ENCODE measurements around the gene IFT122.
"Not testable (repeated sequence)": the region's sequence is repeated elsewhere in the genome, so short reads cannot be mapped to it uniquely, and the experiment has no call there.

Gene IFT122

GRCh38 chr3:129542747-129543146, 102.7 kb downstream of the IFT122 start:
- no peak for DNase-seq

GRCh38 chr3:129543156-129543790, 103.2 kb downstream of the IFT122 start, which contains the start of gene H1-8:
TSS of gene H1-8 (plus strand) at chr3:129543175. CDS start at chr3:129543219, 44 bp downstream.
- DNase-seq: no peak

- no peak for DNase-seq
These were observed 104.0 kb downstream of the IFT122 start for GRCh38 chr3:129543999-129544398.

GRCh38 chr3:129545951-129546350, 105.9 kb downstream of the IFT122 start:
- DNase-seq: not testable (repeated sequence)

- no peak for DNase-seq
These were observed 107.2 kb downstream of the IFT122 start for GRCh38 chr3:129547241-129547640.

GRCh38 chr3:129548104-129548965, 108.3 kb downstream of the IFT122 start:
- no peak for DNase-seq

GRCh38 chr3:129549006-129549800, 109.2 kb downstream of the IFT122 start:
- no peak for DNase-seq

GRCh38 chr3:129549805-129550204, 109.8 kb downstream of the IFT122 start:
- no peak for DNase-seq

GRCh38 chr3:129552287-129553050, 112.4 kb downstream of the IFT122 start:
- no peak for DNase-seq

GRCh38 chr3:129553171-129553570, 113.1 kb downstream of the IFT122 start:
- no peak for DNase-seq

GRCh38 chr3:129553719-129554118, 113.7 kb downstream of the IFT122 start:
- DNase-seq: no peak

- DNase-seq: no peak
These were observed 114.5 kb downstream of the IFT122 start for GRCh38 chr3:129554356-129555152.

- no peak for DNase-seq
These were observed 115.1 kb downstream of the IFT122 start for GRCh38 chr3:129555153-129555550.

GRCh38 chr3:129555616-129556357, 115.8 kb downstream of the IFT122 start:
- no peak for DNase-seq

- DNase-seq: no peak
These were observed 116.3 kb downstream of the IFT122 start for GRCh38 chr3:129556358-129556695.

- no peak for DNase-seq
These were observed 117.0 kb downstream of the IFT122 start for GRCh38 chr3:129556890-129557547.

GRCh38 chr3:129557548-129557894, 117.5 kb downstream of the IFT122 start:
- DNase-seq: no peak

GRCh38 chr3:129558081-129558771, 118.2 kb downstream of the IFT122 start:
- DNase-seq: no peak

GRCh38 chr3:129558772-129559564, 118.9 kb downstream of the IFT122 start:
- DNase-seq: no peak
